Activated CD8-positive, alpha-beta memory T cell treated with anti-CD3 and anti-CD28 coated beads, Interleukin-2, amount 50 U/mL, for 1 hour (primary cell): Measurements from ENCODE around the gene CALHM1.
"Not testable (repeated sequence)": the region's sequence is repeated elsewhere in the genome, so short reads cannot be mapped to it uniquely, and the experiment has no call there.

Source experiments
- DNase-seq: peaks from one replicate; pipeline ENCODE4 v3.0.0-alpha.2; 2020; ENCODE audit errors: extremely low read depth

Gene CALHM1

DNA sequence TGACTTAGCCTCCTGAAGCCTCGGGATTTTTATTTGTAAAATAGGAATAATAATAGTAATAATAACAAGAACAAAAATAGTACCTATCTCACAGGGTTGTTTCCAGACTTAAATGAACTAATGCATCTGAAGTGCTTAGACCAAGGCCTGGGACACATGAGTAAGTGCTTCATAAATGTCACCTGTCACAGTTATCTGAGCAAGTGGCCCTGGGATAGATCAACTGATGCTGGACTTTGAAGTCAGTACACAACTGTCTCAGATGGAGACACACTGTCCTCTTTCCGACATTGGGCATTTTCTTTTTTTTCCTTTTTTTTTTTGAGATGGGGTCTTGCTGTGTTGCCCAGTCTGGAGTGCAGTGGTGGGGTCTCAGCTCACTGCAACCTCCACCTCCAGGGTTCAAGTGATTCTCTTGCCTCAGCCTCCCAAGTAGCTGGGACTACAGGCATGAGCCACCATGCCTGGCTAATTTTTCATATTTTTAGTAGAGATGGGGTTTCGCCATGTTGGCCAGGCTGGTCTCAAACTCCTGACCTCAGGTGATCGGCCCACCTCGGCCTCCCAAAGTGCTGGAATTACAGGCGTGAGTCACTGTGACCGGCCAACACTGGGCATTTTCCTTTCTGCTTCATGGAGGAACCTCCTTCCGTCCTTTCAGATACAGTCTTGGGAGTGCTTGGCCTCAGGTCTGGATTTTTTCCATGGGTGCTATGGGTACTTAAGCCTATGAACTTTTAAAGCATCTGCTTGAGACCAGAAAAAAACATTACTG, 28.1 kb upstream of the CALHM1 start:
- not testable (repeated sequence) for DNase-seq

DNA sequence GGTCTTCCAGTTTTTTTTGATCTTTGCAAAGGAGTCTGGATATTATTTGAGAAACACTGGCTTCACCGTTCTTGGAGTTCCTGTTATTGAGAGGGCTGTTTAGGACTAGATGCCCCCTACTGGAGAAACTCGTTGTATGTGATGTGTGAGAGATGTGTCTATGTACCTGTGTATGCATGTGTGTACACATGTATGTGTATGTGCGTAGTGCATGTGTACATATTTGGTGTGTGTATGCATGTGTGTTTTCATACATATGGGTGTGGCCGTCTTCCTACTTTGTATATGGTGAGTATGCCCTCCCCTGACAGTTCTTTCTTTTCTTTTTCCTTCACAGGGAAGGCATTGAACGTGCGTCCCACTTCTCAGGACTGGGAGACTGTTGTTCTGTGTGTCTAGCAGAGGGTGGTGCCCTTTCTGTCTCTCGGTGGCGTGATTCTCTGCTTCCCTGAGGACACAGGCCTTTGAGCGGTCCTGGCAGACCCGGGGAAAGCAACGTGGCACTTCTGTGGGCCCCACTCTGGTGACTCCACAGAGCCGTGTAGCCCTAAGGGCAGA, 23.4 kb upstream of the CALHM1 start:
- DNase-seq: no peak

DNA sequence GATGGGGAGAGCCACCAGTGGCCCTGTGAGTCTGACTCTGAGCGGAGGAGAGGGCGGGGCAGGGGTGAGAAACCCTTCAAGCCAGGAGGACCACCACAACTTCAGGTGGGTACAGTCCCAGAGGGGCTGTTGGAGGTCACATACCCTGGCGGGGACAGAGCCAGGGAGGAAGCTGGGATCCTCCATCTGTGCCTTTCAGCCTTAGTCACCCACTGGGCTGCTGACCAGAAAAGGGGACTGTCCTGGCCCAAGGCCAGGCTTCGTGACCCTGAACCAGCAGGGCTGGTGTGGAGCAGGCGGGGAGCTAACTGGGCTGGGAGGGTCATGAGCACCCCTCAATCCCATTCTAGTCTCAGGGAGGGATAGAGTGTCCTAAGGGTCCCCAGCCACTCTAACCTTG, 21.8 kb upstream of the CALHM1 start:
- no peak for DNase-seq

DNA sequence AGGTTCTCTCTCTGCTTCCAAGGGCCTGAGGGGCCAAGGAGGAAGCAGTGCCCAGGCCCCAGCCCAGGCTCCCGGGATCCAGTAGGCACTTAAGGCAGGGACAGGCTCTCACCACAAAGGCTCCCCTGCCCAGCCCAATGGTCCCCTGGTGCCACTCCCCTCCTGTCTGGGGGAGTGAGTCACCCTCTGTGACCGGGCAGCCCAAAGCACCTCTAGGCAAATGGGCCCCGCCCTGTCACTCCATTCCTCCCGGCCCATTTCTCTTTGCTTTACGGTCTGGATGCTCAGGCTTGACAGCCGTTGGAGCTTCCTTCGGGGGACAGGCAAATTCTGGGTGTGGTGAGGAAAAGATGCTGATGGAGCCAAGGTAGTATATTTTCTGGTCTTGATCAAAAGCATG, 20.4 kb upstream of the CALHM1 start, which contains the start of gene CALHM3:
Gene CALHM3, minus strand, starts transcription at position 106 of the 400 bp plus-strand sequence. CDS start 208 bp downstream, outside the sequence.
- no peak for DNase-seq

DNA sequence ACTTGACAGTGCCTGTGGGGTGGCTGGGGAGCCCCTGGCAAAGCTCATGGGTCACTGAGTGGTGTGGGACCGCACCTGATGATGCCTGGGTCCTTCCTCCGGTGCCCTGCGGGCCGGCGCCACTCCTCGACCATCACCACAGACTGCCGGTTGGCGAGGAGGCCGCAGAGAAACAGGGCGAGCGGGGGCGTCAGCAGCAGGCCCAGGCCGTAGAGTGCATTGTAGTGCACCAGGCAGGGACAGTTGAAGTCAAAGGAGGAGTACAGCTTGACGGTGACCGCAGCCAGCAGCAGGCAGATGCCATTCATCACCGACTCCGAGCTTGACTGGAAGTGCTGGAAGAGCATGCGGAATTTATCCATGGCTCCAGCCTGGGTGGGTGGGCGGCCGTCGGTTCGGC, 20.0 kb upstream of the CALHM1 start:
- DNase-seq: no peak

DNA sequence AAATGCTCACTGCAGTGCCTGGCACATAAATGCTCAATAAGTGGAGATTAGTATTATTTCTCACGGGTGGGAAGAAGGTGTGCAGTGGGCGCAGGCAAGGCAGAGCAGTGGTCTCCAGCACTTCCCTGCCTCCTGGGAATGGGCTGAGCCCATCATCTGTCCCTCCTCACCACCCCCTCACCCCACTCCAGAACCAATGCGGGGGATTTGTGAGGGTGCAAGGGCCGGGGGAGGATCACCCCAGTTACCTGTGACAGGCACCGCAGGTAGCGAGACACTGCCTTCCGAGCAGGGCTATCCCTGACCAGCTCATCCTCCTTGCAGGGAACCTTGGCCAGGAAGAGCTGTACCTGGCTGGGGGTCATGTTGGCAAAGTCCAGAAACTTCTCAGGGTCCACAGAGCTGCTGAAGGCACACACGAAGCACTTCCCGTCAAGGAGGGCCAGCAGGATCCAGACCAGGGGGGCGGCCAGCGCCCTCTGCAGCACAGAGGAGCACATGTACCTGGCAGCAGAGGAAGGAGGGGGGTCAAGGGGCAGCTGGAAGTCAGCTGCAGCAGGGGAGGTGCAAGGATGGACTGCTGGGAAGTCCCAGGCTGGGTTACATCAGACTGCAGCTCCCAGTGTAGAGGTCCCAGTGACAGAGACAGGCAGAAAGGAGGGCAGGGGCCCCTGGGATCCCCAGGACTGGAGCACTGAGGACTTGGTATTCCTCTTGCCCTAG, 17.5 kb upstream of the CALHM1 start:
- no peak for DNase-seq

DNA sequence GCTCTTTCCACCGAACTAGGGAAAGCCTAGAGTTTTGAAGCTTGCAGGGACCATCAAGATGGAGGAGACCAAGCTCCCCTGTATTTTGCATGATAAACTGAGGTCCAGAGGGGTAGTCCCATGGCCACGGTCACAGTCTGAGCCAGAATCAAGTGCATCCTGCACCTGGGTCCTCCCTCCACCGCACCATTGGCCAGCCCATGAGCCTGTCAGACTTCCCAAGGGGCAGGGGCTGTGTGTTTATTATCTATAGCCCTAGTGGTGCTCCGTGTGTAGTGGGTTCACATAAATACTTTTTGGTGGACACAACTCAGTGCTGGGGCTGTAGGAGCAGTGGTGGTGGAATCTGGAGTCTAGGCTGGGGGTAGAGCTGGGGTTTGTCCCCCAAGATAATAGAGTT, 16.7 kb upstream of the CALHM1 start:
- DNase-seq: no peak

DNA sequence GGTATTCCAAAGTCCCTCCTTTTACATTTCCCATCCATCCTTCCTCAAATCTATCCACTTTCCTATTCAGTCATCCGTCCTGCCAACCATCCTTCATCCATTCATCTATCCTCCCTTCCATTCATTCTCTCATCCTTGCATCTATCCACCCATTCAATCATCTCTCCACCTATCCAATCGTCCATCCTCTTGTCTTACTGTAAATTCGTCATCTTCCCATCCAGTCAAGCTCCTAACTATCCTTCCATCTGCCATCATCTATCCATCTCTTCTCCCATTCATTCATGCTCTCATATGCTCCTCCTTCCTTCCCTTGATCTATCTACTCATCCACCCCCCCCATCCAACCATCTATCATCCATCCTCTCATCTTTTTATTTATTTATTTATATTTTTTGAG, 15.4 kb upstream of the CALHM1 start:
- DNase-seq: no peak

DNA sequence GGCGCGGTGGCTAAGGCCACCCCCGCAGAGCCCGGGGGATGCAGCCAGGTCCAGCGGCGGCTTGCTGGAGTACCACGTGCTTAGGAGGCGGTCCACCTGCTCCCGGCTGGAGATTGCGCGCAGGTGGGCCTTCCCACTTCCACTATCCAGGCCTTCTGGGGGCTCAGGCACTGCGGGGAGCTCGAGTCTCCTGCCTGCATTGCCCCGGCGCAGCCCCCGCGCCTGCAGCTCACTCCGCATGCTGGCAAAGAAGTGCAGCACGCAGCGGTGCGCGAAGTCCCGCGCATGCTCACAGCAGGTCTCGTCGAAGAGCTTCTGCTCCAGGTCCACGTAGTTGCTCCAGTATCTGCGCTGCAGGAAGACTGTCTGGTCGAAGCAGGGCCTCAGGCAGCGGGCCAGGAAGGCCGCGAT, 14.6 kb upstream of the CALHM1 start:
- DNase-seq: no peak

DNA sequence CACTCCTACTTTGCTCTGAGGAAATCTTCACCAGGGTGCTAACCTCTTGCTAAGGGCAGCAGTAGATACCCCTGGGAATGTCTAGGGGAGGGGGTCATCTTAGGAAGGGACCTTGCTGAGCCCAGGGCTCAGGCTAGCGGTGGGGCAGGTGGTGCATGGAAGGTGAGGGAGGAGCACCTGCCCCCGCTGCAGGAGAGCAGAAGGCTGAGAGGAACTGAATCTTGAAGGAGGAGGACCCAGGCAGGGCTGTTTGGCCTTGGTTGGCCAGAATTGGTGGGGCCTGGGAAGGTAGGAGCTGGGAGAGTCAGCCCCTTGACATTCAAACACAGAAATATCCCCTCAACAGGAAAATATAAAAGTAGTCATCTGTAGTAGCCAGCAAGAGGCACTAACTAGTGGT, 13.3 kb upstream of the CALHM1 start:
- DNase-seq: no peak

DNA sequence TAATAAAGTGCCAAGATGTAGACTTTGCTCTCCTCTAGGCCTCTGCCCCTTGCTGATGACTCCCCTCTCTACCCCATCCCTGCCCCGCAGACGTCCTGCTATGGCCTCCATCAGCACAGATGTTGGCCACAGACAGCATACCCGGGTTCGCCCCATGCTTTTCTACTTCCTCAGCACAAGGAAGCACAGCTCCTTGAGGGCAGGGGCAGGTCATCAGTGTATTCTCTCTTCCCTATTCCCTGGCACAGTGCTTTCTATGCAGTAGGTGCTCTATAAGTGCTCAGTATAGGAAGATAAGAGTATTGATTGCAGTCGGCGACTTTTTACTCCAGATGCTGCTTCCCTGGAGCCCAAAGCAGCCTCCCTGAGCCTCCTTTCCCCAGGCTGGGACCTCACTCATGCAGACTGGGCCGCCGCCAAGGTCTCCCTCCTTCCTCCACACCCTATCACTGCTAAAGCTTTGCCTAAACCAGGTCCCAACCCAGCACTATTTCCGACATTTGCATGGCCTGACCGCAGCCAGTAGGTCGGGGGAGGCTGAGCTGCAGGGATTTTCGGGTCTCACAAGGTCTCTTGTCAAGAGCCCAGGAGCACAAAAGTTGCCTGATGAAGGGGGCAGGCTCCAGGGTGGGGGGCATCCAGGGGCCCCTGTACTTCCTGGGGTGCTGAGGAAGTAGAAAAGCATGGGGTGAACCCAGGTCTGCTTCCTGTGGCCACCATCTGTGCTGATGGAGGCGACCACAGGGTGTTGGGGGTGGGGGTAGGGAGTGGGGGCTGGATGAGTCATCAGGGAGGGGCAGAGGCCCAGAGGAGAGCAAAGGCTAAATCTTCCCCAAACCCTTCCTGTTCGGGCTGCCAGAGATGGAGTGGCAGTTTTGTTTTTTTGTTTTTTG, 12.3 kb upstream of the CALHM1 start:
- peak; percentile 38 for DNase-seq

DNA sequence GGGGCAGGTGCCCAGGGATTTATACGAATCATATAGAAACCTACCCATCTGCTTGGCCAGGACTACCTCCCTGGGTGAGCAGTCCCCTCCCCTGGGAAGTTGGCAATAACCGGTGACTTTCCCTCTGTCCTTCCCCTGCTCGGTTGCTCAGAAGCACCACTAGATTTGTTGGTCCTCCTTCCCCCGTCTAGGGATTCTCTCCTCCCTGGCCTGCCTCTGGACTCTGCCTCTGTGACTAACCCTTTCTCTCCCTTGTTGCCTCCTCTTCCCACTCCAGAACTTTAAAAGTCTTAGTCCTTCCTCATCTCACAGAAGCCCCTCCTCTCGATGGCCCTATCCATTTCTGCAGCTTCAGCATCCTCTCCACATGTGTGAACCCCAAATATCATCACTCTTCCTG, 10.5 kb upstream of the CALHM1 start:
- DNase-seq: no peak

DNA sequence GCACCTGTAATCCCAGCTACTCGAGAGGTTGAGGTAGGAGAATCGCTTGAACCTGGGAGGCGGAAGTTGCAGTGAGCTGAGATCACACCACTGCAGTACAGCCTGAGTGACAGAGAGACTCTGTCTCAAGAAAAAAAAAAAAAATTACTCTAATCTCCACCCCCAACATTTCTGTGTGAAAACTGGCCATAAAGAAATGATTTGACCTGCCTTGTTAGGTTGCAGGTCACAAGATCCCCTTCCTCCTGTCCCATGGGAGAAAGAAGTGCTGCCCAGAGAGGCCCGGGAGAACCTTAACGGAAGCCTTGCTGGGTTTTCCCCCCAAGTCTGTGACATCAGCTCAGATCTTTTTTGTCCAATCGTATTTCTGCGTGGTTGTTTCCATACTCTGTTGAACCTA, 8.7 kb upstream of the CALHM1 start:
- no peak for DNase-seq

DNA sequence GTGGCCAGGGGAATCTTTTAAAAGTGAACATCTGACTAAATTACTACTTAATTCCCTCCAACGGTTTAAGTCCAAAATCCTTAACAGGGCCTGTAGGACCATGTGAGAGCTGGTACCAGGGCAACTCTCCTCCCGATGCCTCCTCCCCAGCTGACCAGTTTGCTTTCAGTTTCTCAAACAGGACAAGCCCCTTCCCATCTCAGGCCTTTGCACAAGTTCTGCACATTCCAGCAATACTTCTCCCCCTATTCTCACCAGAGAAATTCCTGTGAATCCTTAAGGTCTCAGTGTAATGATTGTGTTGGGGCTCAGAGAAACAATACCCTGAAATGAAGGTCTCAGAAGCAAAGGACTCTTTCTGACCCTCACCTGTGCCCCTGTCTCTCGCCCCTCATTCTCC, 8.0 kb upstream of the CALHM1 start:
- DNase-seq: no peak

DNA sequence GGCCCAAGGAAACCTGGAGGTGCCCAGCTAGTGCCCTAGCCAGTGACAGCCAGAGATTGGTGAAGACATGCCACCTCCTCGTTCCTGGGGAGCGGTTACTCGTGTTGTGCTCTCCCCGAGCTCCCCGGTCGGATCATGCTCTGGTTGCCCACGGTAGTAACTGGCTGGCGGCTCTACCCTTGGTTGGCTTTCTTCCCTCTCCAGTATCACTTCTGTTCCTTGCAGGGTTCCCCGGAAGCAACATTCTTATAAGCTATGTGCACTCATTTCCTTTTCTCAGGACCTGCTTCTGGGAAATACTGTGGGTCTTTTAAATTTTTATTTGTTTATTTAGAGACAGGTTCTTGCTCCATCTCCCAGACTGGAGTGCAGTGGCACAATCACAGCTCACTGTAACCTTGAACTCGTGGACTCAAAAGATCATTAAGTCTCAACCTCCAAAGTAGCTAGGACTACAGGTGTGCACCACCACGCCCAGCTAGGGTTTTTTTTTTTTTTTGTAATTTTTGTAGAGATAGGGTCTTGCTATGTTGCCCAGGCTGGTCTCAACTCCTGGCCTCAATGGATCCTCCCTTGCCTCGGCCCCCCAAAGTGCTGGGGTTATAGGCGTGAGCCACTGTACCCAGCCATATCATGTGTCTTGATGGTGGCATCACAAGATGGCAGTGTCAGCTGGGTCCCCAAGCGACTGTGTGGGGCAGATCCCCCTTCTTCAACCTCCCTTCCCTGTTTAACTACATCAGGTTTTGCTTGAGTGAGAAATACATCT, 6.9 kb upstream of the CALHM1 start:
- no peak for DNase-seq

DNA sequence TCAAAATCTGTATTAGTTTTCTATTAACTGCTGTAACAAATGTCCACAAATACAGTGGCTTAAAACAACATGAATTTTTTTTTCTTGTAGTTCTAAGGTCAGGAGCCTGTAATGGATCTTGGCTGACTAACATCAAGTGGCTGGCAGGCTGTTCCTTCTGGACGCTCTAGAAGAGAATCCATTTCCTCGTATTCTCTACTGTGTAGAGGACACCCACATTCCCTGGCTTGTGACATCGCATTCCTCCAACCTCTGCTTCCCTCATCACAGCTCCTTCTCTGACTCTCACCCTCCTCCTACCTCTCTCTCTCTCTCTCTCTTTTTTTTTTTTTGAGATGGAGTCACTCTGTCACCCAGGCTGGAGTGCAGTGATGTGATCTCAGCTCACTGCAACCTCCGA, 4.8 kb upstream of the CALHM1 start:
- no peak for DNase-seq

DNA sequence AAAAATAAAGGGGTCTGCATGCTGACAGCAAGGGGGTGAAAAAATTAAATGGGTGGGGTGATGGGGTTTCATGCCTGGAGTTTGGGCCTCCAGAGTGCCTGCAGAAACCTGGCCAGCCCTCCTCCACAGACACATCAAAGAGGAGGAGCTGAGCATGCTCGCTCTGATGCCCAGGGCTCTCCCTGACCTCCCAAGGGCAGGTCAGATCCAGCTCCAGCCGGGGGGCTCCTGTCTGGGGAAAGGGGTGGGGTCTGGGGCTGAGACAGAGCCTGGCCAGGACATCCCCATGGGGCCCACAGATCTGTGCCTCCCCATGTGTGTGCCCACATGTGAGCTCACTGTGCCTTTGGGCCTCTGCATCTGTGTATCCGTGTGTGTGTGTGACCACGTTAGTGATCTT, 915 bp upstream of the CALHM1 start:
- no peak for DNase-seq

DNA sequence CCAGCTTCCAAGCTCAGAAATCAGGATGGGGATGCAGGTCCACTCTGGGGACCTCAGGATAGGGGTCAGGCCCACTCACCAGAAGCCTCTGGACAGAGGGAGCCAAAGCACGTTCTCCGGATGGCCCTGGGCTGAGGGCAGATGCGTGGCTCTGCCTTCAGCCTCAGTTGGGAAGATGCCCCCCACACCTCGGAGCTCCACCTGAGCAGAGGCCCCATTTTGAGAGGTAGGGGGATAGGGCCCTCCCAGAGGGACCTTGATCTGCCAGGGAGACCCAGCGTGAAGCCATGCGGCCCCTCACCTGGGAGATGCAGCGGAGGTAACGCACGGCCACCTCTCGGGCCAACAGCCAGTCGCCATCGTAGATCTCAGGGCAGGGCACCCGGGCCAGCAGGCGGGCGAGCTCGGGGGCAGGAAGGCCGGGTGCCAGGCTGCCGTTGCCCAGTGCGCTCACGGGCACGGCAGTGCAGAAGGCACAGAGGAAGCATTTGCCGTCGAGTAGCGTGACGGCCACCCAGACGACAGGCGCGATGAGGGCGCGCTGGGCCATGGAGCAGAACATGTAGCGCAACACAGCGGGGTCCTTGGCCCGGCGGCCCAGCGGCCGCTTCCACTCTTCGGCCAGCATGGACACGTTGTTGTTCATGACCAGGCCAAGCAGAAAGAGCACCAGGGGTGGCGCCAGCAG, 660 bp downstream of the CALHM1 start:
- no peak for DNase-seq

DNA sequence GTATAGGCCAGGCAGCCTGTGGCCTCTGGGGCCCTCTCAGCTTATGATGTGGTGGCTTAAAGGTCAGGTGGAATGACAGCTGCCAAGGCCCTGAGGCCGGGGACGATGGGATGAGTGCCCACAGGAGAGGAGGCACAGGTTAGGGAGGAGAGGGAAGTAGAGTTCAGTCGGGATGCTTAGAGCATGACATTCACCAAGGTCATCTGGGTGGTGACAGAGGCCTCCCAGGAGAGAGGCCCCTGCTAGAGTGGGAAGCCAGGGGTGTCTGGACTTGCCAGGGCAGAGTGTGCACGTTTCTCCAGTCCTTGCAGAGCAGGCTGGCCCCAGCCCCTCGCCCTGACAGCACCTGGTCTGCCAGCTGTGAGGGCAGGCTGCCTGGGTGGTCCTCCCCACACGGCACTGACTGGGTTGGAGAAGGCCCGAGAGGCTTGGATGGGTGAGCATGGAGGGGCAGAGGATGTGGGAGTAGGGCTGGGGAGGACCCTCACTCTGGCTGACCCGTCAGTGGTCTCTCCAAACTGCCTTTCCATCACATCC, 1.5 kb downstream of the CALHM1 start:
- DNase-seq: no peak

DNA sequence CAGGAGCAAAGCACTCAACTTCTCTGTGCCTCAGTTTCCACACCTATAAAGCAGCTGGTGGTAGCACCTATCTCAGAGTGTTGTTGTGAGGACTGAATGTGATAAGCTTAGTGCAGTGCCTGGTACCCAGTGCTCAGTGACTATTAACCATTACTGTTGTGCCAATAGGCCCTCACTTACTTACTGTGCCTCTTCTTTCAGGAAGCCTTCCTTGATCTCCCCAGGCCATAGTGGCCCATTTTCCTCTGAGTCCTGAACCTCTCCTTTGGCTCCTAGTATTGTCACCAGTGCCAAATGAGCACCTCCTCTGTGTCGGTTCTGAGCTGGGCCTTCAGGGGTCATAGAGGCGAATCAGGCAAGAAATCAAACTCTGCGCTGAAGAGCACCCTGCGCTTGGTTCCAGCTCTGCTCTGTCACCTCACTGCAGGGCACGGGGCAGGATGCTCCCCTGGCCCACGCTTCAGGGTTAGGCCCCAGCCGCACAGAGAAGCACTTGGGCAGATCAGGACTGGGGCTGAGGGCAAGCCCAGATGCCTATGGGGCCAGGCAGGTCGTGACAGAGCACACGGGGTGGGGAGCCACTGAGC, 2.5 kb downstream of the CALHM1 start:
- DNase-seq: no peak
